ENCODE measurements around the gene OGDH.
A peak's percentile ranks its signal among the peaks of the same experiment; 100 is the strongest.
"Not testable (repeated sequence)": the region's sequence is repeated elsewhere in the genome, so short reads cannot be mapped to it uniquely, and the experiment has no call there.

The OGDH gene

GRCh38 chr7:44580945-44581878 lies 25.2 kb upstream of the OGDH start:
- no peak for DNase-seq (ENCODE audit: low read depth, low spot score)

- peak; percentile 92 for DNase-seq (ENCODE audit: low read depth, low spot score)
Measured at GRCh38 chr7:44581879-44582603, 24.4 kb upstream of the OGDH start, which contains the start of gene TMED4. TSS of gene TMED4 (minus strand) at chr7:44582231. CDS start at chr7:44582206, 25 bp downstream.

- no peak for DNase-seq (ENCODE audit: low read depth, low spot score)
Measured at GRCh38 chr7:44583146-44583865, 23.1 kb upstream of the OGDH start.

- no peak for DNase-seq (ENCODE audit: low read depth, low spot score)
Measured at GRCh38 chr7:44587843-44588711, 18.4 kb upstream of the OGDH start.

- DNase-seq (ENCODE audit: low read depth, low spot score) = no peak
Measured at GRCh38 chr7:44590910-44591309, 15.5 kb upstream of the OGDH start.

- no peak for DNase-seq (ENCODE audit: low read depth, low spot score)
Measured at GRCh38 chr7:44595934-44596635, 10.3 kb upstream of the OGDH start.

GRCh38 chr7:44597181-44597580 lies 9.2 kb upstream of the OGDH start:
- DNase-seq (ENCODE audit: low read depth, low spot score) = not testable (repeated sequence)

- DNase-seq (ENCODE audit: low read depth, low spot score) = no peak
Measured at GRCh38 chr7:44599222-44599621, 7.2 kb upstream of the OGDH start.

GRCh38 chr7:44602576-44602910 lies 3.9 kb upstream of the OGDH start:
- DNase-seq (ENCODE audit: low read depth, low spot score) = no peak

GRCh38 chr7:44603193-44603592 lies 3.2 kb upstream of the OGDH start:
- DNase-seq (ENCODE audit: low read depth, low spot score) = no peak

GRCh38 chr7:44604941-44605340 lies 1.5 kb upstream of the OGDH start:
- DNase-seq (ENCODE audit: low read depth, low spot score) = no peak

- DNase-seq (ENCODE audit: low read depth, low spot score) = no peak
Measured at GRCh38 chr7:44607141-44608068, 978 bp downstream of the OGDH start.

GRCh38 chr7:44608916-44609648 lies 2.7 kb downstream of the OGDH start:
- DNase-seq (ENCODE audit: low read depth, low spot score) = no peak

- no peak for DNase-seq (ENCODE audit: low read depth, low spot score)
Measured at GRCh38 chr7:44609829-44610228, 3.4 kb downstream of the OGDH start.

- DNase-seq (ENCODE audit: low read depth, low spot score) = no peak
Measured at GRCh38 chr7:44615149-44615611, 8.8 kb downstream of the OGDH start.

- no peak for DNase-seq (ENCODE audit: low read depth, low spot score)
Measured at GRCh38 chr7:44615793-44616192, 9.4 kb downstream of the OGDH start.

- DNase-seq (ENCODE audit: low read depth, low spot score) = no peak
Measured at GRCh38 chr7:44616545-44616944, 10.1 kb downstream of the OGDH start.

GRCh38 chr7:44617225-44617890 lies 10.9 kb downstream of the OGDH start:
- DNase-seq (ENCODE audit: low read depth, low spot score) = no peak
